Measurements from ENCODE around the gene DCXR. TPM values are rescaled to one million over a fixed set of nuclear protein-coding genes. Genes with fewer than 3 reads are reported as not detected.

DCXR gene
- total and polyA plus RNA-seq, 12 donors: 155 to 387 (median 195) TPM

GRCh38 chr17:82023447-82024241 lies 13.9 kb downstream of the DCXR start:
- intact Hi-C loops (cut with DNase I): no loop called here

DNA sequence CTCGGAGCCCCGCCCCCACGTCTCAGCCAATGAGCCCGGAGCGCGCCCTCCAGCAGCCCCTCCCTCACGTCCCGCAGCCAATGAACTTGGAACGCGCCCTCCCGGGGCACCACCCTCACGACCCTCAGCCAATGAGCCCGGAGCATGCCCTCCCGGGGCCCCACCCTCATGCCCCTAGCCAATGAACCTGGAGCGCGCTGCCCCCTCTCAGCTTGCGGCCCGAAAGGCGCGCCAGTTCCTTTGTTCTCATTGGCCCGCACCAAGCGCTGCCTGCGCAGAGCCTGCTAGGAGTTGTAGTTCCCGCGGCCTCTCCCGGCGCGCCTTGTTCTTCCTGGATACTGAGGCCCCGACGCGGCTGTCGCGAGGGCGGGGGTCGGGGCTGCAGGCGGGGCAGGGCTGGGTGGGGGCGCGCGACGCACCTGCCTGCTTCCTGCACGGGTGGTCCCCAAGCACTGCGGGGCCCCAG lies 14.5 kb downstream of the DCXR start, which contains the start of gene LRRC45:
Gene LRRC45, plus strand, starts transcription at position 325 of the 466 bp plus-strand sequence. CDS start 339 bp downstream, outside the sequence.
- TF ChIP-seq CTCF (IDR thresholded peaks at IDR 0.05): no peak
- Histone ChIP-seq H3K9me3 (no peaks in the 10 kb centered on the region), H3K27ac (peak within 1 kb of the TSS in 9 of 10 donors; percentile 61 to 87 (median 79)), H3K27me3 (no peaks in the 10 kb centered on the region), H3K36me3 (peaks cover 0 to 13% (median 0%) of the 10 kb centered on the region in 9 donors), H3K4me1 (peaks cover 19 to 34% (median 29%) of the 10 kb centered on the region in 9 donors), H3K4me3 (peak within 1 kb of the TSS; percentile 75 to 100 (median 93))
- intact Hi-C loops (cut with DNase I): no loop called here
- 0 to 1% methylated on average over 33 to 42 of the region's 42 CpGs for WGBS, 2 donors
- DNase-seq (peak; percentile 100), ATAC-seq (peak; percentile 92 to 98 (median 96))

More at GRCh38 chr17:82023447-82024241, 13.9 kb downstream of the DCXR start:
- WGBS, 2 donors: 7% methylated on average over 52 to 55 of the region's 55 CpGs
- peaks cover 0 to 9% (median 0%) of the 10 kb centered on the region in 9 donors for H3K36me3 ChIP-seq
- DNase-seq (no peak), ATAC-seq (peak in 3 of 8 donors; percentile 0 to 3 (median 0))
- no peaks in the 10 kb centered on the region for H3K9me3 ChIP-seq
- H3K4me1 ChIP-seq: peaks cover 19 to 34% (median 29%) of the 10 kb centered on the region in 9 donors
- no peaks in the 10 kb centered on the region for H3K27me3 ChIP-seq
- peak overlapping the region in 9 of 10 donors; percentile 32 to 74 (median 53) for H3K27ac ChIP-seq
- peak overlapping the region; percentile 75 to 100 (median 89) for H3K4me3 ChIP-seq
- TF ChIP-seq CTCF (IDR thresholded peaks at IDR 0.05): no peak

GRCh38 chr17:82022310-82022980 lies 15.1 kb downstream of the DCXR start, which contains the start of gene CENPX:
Gene CENPX, minus strand, starts transcription at chr17:82022878. Its CDS starts 17 bp downstream, at chr17:82022861.
- Histone ChIP-seq H3K27ac (peak within 1 kb of the TSS in 9 of 10 donors; percentile 61 to 87 (median 79)), H3K9me3 (no peaks in the 10 kb centered on the region), H3K4me3 (peak within 1 kb of the TSS; percentile 75 to 100 (median 93)), H3K36me3 (peaks cover 0 to 18% (median 0%) of the 10 kb centered on the region in 9 donors), H3K4me1 (peaks cover 19 to 34% (median 29%) of the 10 kb centered on the region in 9 donors), H3K27me3 (no peaks in the 10 kb centered on the region)
- 0 to 1% methylated on average over 58 to 64 of the region's 64 CpGs for WGBS, 2 donors
- ATAC-seq (no peak), DNase-seq (no peak)
- intact Hi-C loops (cut with DNase I): no loop called here
- TF ChIP-seq CTCF (IDR thresholded peaks at IDR 0.05): no peak

DNA sequence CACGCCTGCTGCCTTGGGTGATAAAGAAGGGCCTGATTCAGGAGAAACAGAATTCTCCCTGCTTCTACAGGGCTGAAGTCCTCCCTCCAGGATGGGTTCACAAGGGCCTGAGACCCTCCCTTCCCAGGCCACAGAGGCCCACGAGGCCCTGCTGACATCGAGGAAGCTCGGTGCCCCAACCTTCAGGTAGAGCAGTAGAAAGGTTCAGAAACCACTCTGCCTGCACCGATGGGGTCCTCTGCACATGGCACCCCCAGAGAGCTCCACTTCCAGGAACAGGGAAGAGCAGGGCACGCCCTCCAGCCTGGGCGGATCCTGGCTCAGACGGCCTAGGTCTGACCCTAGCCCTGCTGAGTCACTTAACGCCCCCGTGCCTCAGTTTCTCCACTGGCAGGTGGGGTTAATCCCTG lies 15.6 kb downstream of the DCXR start:
- 13 to 18% methylated on average over 10 of the region's 10 CpGs for WGBS, 2 donors
- H3K27me3 ChIP-seq: no peaks in the 10 kb centered on the region
- H3K9me3 ChIP-seq: no peaks in the 10 kb centered on the region
- peak overlapping the region; percentile 48 to 100 (median 93) for H3K4me3 ChIP-seq
- intact Hi-C loops (cut with DNase I): loop anchor here in 8 of 10 donors (1.0 to 2.0 kb wide), 3 partner anchors 61 to 63 kb away; partner anchors contain the start of gene NOTUM (in 3 of the 8)
- DNase-seq: no peak
- H3K4me1 ChIP-seq: peaks cover 19 to 34% (median 29%) of the 10 kb centered on the region in 9 donors
- peak overlapping the region in 6 of 10 donors; percentile 50 to 87 (median 80) for H3K27ac ChIP-seq
- ATAC-seq: no peak
- peaks cover 0 to 24% (median 0%) of the 10 kb centered on the region in 9 donors for H3K36me3 ChIP-seq
- TF ChIP-seq CTCF (IDR thresholded peaks at IDR 0.05): no peak
